A673 (cell line): ENCODE data around the gene SPNS1. TPM values are rescaled to one million over a fixed set of nuclear protein-coding genes. Genes with fewer than 3 reads are reported as not detected.

Experiments
- BruUV-seq: library from RNA; stranded (reverse); fragments of 400-500 nt; replicated peaks from 2 replicates; lab custom pipeline; 2021; lab: Mats Ljungman, UMichigan
- CTCF ChIA-PET: fragments of 300-600 bp; sonication (Branson Sonifier 250); formaldehyde crosslinking; loops from one replicate; lab custom pipeline; 2022; ENCODE audit warnings: antibody characterized with exemption; lab: Charles Lee
- POLR2A ChIA-PET: fragments of 300-600 bp; sonication (Branson Sonifier 250); formaldehyde crosslinking; loops from one replicate; lab custom pipeline; 2022; ENCODE audit warnings: antibody characterized with exemption; ENCODE audit not compliant: low non-redundant PET; lab: Charles Lee
- DNase-seq: peaks from one replicate; pipeline ENCODE4 v3.0.0-alpha.2; 2015; ENCODE audit warnings: low spot score
- H3K27ac ChIP-seq: fragments of 200-600 bp; sonication (generic); 2 replicates; pipeline ENCODE4 v1.5.1; 2016; ENCODE audit warnings: mixed run types, low read depth, mild to moderate bottlenecking, mixed read lengths, antibody characterized with exemption, low read length; ENCODE audit not compliant: poor library complexity, severe bottlenecking
- H3K27me3 ChIP-seq: fragments of 200-600 bp; sonication (generic); replicated peaks from 2 replicates; pipeline ENCODE4 v1.6.1; 2017; ENCODE audit warnings: mixed run types, low read depth, mild to moderate bottlenecking, mixed read lengths, antibody characterized with exemption, low read length; ENCODE audit not compliant: insufficient read depth, poor library complexity
- H3K36me3 ChIP-seq: fragments of 200-600 bp; sonication (generic); 2 replicates; pipeline ENCODE4 v1.6.1; 2016; ENCODE audit warnings: mixed run types, mild to moderate bottlenecking, mixed read lengths, antibody characterized with exemption, low read length; ENCODE audit not compliant: insufficient read depth, poor library complexity, severe bottlenecking
- H3K4me1 ChIP-seq: fragments of 200-600 bp; sonication (generic); 2 replicates; pipeline ENCODE4 v1.6.1; 2017; ENCODE audit warnings: mixed run types, mild to moderate bottlenecking, mixed read lengths, antibody characterized with exemption, low read length; ENCODE audit not compliant: insufficient read depth, poor library complexity, severe bottlenecking
- H3K4me3 ChIP-seq: fragments of 200-600 bp; sonication (generic); 2 replicates; pipeline ENCODE4 v1.5.1; 2016; ENCODE audit warnings: low read depth, mixed run types, mild to moderate bottlenecking, mixed read lengths, low read length; ENCODE audit not compliant: poor library complexity, severe bottlenecking
- H3K9me3 ChIP-seq: fragments of 200-600 bp; sonication (generic); 2 replicates; pipeline ENCODE4 v1.6.1; 2016; ENCODE audit warnings: mixed run types, low read depth, mild to moderate bottlenecking, mixed read lengths, antibody characterized with exemption, low read length; ENCODE audit not compliant: poor library complexity, severe bottlenecking
- EZH2 ChIP-seq: fragments of 200-600 bp; sonication (generic); IDR thresholded peaks from 2 replicates; pipeline ENCODE4 v1.6.1; 2017; ENCODE audit warnings: borderline replicate concordance, low read depth, mild to moderate bottlenecking, mixed read lengths, antibody characterized with exemption, low read length; ENCODE audit not compliant: poor library complexity, severe bottlenecking
- intact Hi-C: fragments of 100-400 bp; cut with micrococcal nuclease; formaldehyde crosslinking; loops from one replicate; pipeline ENCODE4 v1.10.0; 2022; ENCODE audit not compliant: unreplicated experiment
- total RNA-seq: library from RNA; stranded (reverse); gene quantifications from 2 replicates; pipeline ENCODE4 v1.2.3, GENCODE V29; 2021
- TF ChIP-seq, protein P1 (sequence below): fragments of 300-800, 200-600 bp; sonication (generic); conservative IDR thresholded peaks from 2 replicates; pipeline ENCODE4 v1.5.1; 2017; ENCODE audit warnings: low read depth, mild to moderate bottlenecking, antibody characterized with exemption, low read length, moderate library complexity, mixed read lengths

Gene SPNS1
- total RNA-seq, 1 experiment from 2014 or later = 46.3 TPM

DNA sequence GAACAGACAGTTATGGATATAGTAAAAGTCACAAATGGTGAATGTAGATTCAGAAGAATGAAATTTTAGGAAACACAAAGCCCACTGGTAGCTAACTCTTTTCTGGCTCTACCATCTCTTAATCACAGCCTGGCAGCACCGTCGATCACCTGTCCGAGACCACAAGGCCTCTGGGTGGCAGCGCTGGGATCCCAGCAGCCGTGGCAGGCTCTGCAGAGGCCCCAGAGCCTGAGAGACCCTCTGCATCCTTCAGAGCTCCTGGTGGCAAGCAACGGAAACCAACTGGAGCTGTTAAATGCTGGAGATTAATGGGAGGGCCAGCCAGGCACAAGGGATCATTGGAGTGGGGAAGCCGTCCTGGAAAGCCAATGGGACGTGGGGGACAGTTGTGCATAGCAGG lies 36.5 kb downstream of the SPNS1 start:
- Histone ChIP-seq H3K36me3 (no peaks in the 10 kb centered on the region), H3K4me1 (no peaks in the 10 kb centered on the region), H3K27ac (no peak overlapping the region), H3K9me3 (no peaks in the 10 kb centered on the region), H3K4me3 (no peak overlapping the region), H3K27me3 (no peaks in the 10 kb centered on the region)
- no peak for TF ChIP-seq EZH2
- TF ChIP-seq, protein P1, sequence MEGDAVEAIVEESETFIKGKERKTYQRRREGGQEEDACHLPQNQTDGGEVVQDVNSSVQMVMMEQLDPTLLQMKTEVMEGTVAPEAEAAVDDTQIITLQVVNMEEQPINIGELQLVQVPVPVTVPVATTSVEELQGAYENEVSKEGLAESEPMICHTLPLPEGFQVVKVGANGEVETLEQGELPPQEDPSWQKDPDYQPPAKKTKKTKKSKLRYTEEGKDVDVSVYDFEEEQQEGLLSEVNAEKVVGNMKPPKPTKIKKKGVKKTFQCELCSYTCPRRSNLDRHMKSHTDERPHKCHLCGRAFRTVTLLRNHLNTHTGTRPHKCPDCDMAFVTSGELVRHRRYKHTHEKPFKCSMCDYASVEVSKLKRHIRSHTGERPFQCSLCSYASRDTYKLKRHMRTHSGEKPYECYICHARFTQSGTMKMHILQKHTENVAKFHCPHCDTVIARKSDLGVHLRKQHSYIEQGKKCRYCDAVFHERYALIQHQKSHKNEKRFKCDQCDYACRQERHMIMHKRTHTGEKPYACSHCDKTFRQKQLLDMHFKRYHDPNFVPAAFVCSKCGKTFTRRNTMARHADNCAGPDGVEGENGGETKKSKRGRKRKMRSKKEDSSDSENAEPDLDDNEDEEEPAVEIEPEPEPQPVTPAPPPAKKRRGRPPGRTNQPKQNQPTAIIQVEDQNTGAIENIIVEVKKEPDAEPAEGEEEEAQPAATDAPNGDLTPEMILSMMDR = peak; percentile 26; the same call in 1 of the 2 replicates
- ChIA-PET POLR2A (interaction anchor here (0.6 kb wide), 1 partner anchor 26 kb away, joined by 3 read pairs; the partner anchor contains the start of gene LAT), CTCF (interaction anchor here (0.5 to 0.7 kb wide), 2 partner anchors 12 to 149 kb away, joined by 3 to 7 read pairs; no protein-coding TSS in a partner anchor)
- intact Hi-C loops = no loop called here
- BruUV-seq = no TSS peak
- peak; percentile 11 for DNase-seq

DNA sequence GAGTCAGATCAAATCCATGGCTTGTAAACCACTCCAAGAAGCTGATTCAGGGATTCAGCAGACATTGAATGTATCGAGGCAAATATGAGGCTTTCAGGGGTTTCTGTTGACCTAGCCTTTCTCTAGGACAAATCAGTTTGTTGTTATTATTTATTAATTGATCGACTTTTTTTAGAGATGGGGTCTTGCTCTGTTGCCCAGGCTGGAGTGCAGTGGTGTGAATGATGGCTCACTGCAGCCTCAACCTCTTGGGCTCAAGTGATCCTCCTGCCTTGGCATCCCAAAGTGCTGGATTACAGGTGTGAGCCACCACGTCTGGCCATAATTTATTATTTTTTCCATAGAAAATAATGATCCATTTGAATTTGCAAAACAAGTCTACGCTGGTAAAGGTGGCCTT lies 37.3 kb downstream of the SPNS1 start:
- ChIA-PET POLR2A (no interaction called here), CTCF (interaction anchor here (0.5 kb wide), 1 partner anchor 13 kb away, joined by 3 read pairs; no protein-coding TSS in a partner anchor)
- no peak overlapping the region for H3K27ac ChIP-seq
- no peak for DNase-seq
- no peaks in the 10 kb centered on the region for H3K4me1 ChIP-seq
- no TSS peak for BruUV-seq
- TF ChIP-seq EZH2 = no peak
- TF ChIP-seq, protein P1 = no peak
- intact Hi-C loops = no loop called here
- H3K36me3 ChIP-seq = no peaks in the 10 kb centered on the region
- no peak overlapping the region for H3K4me3 ChIP-seq
- H3K9me3 ChIP-seq = no peaks in the 10 kb centered on the region
- H3K27me3 ChIP-seq = no peaks in the 10 kb centered on the region

DNA sequence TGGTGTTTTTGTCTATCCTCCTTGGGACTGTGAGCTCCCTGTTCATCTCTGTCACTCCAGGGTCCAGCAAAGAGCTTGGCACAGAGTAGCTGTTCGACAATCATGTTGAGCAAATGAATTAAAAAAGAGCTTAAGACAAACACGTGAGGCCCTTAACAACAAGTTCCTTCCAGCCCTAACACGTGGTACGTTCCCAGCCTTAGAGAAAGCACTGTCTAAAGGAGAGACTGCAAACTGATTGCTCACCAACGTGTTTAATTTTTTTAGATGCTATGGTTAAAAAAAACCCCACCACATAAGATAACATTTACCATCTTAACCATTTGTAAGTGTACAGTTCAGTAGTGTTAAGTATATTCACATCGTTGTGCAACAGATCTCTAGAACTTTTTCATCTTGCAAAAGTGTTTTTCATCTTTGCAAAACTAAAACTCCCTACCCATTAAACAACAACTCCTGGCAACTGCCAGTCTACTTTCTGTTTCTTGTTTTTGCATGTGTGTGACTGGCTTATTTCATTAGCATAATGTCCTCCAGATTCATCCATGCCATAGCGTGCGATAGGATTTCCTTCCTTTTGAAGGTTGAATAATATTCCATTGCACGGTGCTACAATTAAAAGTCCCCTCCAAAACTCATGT lies 38.5 kb downstream of the SPNS1 start:
- TF ChIP-seq, protein P1 = no peak
- no peak for TF ChIP-seq EZH2
- no peak overlapping the region for H3K27ac ChIP-seq
- ChIA-PET POLR2A (no interaction called here), CTCF (no interaction called here)
- no peak for DNase-seq
- H3K4me1 ChIP-seq = no peaks in the 10 kb centered on the region
- no peaks in the 10 kb centered on the region for H3K36me3 ChIP-seq
- no peaks in the 10 kb centered on the region for H3K27me3 ChIP-seq
- intact Hi-C loops = no loop called here
- H3K9me3 ChIP-seq = no peaks in the 10 kb centered on the region
- BruUV-seq = no TSS peak
- H3K4me3 ChIP-seq = no peak overlapping the region
